ENCODE results near the gene PDCD4.
A peak's percentile ranks its signal among the peaks of the same experiment; 100 is the strongest.

Gene PDCD4

DNA sequence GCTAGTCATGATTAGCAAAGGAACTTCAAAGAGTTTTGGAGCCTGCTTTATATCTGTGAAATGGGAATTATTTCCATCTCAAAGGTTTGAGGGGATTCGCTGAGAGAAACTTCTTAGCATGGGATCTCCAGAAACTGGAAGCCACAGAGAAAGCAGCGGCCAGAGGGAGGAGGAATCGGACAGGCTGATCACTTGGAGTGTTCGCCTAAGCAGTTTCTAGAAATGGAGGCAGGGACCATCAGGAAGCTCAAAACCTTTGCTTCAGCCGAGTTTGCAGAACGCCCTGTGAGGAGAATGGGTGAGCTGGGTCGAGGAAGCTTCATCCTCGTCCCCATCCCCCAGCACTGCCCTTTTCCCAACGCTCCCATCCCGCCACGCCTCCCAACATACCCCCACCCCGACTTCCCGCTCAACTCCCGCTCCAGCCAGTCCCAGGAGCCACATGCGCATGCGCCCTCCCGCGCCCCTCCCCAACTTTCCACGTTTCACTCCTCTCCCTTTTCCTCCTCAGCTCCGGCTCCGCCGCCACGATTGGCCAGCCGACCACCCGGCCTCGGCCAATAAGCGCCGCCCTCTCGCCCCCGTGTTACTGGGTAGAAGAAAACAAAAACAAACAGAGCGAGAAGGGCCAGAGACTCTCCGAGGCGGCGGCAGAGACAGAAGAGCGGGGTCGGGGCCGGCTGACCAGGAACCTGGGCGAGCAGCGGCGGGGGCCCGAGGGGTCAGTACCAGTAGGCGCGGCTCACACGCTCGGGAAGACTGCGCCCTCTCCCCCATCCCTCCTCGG lies at the start of gene PDCD4:
PDCD4 (plus strand) TSS at position 631 of the 787 bp plus-strand sequence. CDS start 4,100 bp downstream, outside the sequence.
- peak; percentile 74 for DNase-seq

DNA sequence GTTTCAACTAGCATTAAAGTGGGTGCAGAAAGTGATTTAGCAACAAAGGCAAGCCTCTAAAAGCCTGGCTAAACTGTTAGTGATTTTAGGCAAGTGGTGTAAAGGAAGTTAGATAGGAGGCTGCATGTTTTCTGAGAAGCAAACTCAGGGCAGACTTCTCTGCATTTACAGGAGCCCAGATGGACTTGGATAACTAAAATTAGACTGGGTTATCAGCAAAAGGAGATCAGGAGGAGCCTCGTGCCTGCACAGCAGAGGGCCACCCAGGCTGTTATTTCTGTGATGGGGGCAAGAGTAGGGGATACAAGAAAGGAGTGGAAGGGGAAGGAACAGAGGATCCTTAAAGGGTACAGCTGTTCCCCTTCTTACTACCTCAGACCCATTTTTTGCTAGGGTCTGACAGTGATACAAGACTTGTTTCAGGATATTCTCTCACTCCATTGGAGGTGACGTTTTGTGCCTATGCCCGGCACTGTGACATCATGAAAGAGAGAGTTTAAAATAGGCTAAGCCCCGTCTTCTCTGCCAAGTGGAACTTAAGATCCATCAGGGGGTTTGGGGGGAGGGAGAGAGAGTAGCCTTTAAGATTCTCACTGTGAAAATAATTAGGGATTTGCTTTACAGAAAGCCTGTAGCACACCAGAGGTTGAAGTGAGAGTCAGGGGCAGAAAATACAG lies 49.6 kb upstream of the PDCD4 start:
- no peak for DNase-seq

DNA sequence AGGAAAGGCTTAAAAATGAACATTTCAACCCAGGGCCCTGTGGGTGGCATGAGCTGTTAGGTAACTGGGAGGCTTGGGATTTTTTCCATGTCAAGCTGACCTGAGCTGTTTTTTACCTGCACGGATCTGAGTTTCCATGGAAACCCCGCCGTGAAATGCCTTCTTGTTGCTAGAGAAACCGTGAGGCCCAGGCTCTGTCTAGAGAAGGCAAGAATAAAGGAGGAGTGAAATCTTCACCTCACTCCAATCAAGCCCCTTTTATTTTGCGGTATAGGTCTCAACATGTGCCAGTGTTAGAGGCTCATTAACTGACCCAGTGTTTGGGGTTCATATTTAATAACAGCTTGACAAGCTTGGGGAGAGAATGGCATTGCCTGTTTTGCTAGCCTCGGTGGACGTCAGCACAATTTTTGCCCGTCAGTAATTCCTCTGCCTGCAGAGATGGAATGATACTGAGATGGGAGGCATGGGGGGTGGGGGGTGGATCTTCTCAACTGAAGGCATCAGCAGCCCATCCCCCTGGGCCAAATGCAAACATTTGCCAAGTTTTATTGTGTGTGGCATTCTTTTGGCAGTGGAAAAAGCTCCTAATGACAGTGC lies 48.9 kb upstream of the PDCD4 start:
- no peak for DNase-seq

DNA sequence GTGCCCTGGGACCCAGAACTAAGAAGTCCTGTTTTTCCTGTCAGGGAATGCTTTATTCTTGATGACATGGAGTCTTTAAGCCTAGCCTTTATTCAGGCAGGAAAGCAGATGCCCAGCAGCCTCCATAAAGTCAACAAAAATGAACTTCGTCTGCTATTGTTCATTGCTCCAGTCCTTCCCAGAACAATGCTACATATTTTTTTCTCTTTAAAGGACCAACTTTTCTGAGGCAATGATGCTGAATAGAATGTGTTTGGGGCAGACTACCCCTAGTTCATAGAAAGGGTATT lies 47.6 kb upstream of the PDCD4 start:
- no peak for DNase-seq

DNA sequence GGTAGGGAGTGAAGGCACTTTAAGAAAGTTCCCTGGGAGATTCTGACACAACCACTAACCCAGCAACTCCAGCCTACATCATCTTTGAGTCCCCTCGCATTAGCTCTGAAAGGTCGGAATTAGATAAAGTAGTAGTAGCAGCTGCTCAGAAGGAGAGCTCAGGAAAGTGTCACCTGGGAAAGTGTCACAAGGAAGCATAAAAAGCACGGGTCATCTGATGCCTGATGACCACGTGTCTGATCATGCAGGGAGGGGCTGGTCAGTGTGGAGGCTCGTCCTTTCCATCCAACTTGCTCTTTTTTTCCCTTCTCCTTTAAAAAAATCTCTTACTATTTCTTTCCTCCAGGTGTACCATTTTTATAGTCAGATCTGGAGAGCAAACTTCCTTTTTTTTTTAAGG lies 47.1 kb upstream of the PDCD4 start:
- no peak for DNase-seq

GRCh38 chr10:110825508-110825907 lies 46.2 kb upstream of the PDCD4 start:
- DNase-seq: no peak

GRCh38 chr10:110827410-110827809 lies 44.3 kb upstream of the PDCD4 start:
- DNase-seq: no peak

DNA sequence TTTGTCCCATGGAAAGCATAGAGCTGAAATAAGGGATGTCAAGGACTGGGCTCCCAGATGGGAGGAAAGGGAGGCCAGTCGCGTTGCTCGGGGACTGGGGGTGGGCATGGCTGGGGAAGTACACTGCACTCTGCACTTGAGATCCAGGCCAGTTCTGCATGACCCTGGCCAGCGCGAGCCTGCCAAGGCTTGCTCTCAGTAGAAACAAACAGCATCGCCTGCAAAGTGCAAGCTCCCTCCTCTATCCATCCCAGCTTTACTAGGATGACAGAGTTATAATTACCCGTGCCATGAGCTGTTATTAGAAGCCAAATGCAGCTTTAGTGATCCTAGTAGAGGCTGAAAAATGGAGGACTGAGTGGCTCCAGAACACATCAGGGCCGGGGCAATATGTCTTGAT lies 43.9 kb upstream of the PDCD4 start:
- no peak for DNase-seq

- no peak for DNase-seq
Measured at GRCh38 chr10:110828525-110828924, 43.2 kb upstream of the PDCD4 start.

DNA sequence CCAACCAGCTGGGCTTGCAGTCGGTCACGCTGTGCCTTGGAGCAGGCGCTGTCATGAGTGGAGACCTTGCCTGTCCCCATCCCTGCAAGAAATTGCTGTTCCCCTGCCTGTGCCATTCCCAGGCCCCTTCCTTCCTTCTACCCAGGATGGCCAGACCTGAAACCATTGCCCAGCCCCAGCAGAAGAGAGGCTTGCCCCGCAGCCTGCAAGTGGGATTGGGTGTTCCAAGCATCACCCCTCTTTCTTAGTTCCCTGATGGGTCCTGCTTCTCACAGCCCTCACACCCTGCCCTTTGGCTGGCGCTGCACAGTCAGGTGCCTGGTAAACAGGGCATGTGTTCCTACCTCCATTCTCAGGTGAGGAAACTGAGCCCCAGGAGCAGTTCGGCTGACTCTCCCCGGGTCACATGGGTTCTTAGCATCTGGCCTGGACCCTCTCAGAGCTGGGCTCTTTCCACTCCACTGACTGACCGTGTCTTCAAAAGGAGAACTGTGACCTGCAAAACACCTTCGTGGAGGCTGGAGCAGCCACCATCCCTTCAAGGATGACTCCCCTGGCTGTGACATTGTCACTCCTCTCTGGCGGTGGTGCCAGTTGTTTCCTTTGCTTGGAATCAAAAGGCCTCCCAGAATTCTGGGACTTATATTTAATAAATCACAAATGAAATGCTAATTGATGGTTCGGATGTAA lies 41.9 kb upstream of the PDCD4 start:
- no peak for DNase-seq

GRCh38 chr10:110833234-110833940 lies 38.3 kb upstream of the PDCD4 start:
- DNase-seq: no peak

GRCh38 chr10:110833941-110834628 lies 37.6 kb upstream of the PDCD4 start:
- DNase-seq: no peak

DNA sequence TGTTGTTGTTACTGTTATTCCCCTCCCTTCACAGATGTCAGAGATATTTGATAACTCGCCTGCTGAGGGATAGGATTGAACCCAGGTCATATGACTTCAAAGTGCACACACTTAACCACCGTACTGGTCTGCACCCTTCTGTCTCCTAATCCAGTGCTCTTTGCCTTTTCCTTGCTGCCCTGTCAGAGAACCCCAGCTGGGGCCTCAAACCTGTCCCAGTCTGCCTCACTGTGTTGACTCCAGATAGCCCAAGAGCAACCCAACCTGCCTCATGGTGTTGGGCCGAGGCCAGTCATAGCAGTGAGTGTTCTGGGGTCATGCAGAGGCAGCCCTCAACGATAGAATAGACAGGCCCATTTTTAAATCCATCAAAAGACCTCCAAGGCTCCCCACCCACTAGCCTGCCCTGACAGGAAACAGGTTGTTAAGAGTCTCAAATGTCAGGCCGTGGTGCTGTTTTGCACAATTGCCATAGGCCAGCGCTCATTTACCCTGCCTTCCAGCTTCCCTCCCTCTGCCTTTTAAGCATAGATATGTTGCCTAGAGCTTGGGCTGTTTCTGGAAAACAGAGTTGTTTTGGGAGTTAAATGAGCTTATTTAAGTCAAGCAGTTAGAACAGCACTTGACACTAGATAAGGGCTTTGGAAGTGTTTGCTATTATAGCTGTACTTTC lies 37.0 kb upstream of the PDCD4 start:
- DNase-seq: no peak

GRCh38 chr10:110835841-110836240 lies 35.9 kb upstream of the PDCD4 start:
- no peak for DNase-seq

GRCh38 chr10:110836706-110837105 lies 35.0 kb upstream of the PDCD4 start:
- DNase-seq: no peak

- no peak for DNase-seq
Measured at GRCh38 chr10:110837418-110838171, 34.1 kb upstream of the PDCD4 start.

DNA sequence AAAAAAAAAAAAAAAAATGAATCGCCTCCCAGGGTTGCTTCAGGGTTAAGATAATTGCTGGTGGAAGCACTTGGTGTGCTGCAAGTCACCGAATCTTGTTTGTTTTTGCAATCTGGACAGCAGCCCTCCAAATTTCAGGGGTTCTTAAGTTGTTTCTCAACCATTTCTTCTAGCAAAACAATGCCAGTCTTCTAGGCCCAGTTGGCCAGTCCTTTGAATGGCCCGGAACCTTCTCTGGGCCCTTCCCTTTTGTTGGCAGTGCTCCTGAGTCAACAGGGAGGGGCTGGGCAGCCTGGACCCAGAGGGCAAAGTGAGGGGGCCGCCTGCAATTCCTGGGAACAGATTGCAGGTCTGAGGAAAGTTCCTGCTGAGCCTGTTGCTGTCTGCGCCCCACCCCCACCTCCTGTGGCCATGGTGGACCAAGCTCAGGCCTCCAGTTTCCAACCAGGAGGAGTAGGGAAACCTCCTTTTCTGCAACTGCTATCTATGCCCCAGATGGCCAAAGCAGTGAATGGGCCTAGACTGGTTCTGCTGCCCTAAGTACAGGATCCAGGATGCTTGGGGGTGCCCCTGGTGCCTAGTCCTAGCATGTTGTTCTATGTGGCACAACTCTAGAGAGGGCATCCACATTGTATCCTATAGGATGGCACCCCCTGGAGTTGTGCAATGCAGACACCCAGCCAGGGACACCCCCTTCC lies 31.4 kb upstream of the PDCD4 start:
- no peak for DNase-seq

DNA sequence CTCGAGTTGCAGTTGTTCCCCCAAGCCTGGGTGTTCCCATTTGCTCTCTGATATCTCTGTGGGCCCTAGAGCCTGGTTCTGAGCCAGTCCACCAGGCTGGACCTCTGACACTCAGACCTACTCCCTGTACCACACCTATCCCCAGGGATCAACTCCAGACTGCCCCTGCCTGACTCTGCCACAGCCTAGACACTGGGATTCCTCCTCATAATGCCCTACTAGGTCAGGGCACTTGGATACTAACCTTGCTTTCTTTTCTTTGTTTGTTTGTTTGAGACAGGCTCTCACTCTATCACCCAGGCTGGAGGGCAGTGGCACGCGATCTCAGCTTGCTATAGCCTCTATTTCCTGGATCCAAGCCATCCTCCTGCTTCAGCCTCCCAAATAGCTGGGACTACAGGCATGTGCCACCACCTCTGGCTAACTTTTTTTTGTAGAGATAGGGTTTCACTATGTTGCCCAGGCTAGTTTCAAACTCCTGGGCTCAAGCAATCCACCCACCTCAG lies 30.8 kb upstream of the PDCD4 start:
- no peak for DNase-seq

DNA sequence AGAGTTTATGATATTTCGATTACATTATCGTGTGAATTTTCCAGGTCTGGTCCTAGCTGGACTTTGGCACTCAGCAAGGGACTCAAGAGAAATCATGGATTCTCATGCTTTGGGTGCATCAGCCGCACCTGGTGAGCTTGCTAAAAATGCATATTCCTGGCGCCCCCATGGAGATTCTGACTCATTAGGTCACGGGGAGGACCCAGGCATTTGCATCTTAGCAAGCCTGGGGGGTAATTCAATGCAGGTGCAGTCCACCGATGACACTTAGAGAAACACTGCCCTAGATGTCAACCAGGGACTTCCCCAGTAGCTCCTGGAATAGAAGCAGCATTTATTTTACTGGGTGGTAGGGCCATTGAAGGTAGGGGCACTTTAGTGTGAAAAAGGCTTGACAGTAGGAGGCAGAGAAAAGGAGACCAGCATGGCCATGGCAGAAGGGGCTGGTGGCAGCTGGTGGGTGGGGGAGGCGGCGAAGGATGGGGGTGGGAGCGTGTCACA lies 29.9 kb upstream of the PDCD4 start:
- no peak for DNase-seq

- no peak for DNase-seq
Measured at GRCh38 chr10:110842326-110842904, 29.3 kb upstream of the PDCD4 start.
